HepG2 (cell line): Measurements from ENCODE around the gene RBBP8NL. TPM values are rescaled to one million over a fixed set of nuclear protein-coding genes. Genes with fewer than 3 reads are reported as not detected.
A peak's percentile ranks its signal among the peaks of the same experiment; 100 is the strongest.

Experiments
- BHLHE40 ChIP-seq: IDR thresholded peaks from 2 replicates; pipeline ENCODE4 v1.6.1; 2011; ENCODE audit warnings: low read length, improper control_type of control experiment
- DPF2 ChIP-seq: sonication (generic); formaldehyde crosslinking; IDR thresholded peaks from 2 replicates; pipeline ENCODE4 v1.4.0; 2020; ENCODE audit warnings: mild to moderate bottlenecking, low read depth, missing genetic modification reagents, borderline replicate concordance
- EED ChIP-seq: sonication (generic); formaldehyde crosslinking; IDR thresholded peaks from 2 replicates; pipeline ENCODE4 v1.5.0; 2020; ENCODE audit warnings: mild to moderate bottlenecking, missing genetic modification reagents
- FOSL2 ChIP-seq: sonication (generic); formaldehyde crosslinking; IDR thresholded peaks from 2 replicates; pipeline ENCODE4 v1.4.0; 2020; ENCODE audit warnings: missing genetic modification reagents
- NONO ChIP-seq, 2 experiments: fragments of 450-650 bp in 1 of 2; sonication (generic) in 1 of 2; formaldehyde crosslinking in 1 of 2; IDR thresholded peaks in 1 of 2; conservative IDR thresholded peaks in 1 of 2; 2 replicates each; pipeline versions ENCODE4 v1.6.1 to v1.8.0; 2017 to 2022; ENCODE audit warnings: mild to moderate bottlenecking in 1 of 2, missing genetic modification reagents in 1 of 2, moderate library complexity in 1 of 2
- PHF20 ChIP-seq: sonication (generic); formaldehyde crosslinking; IDR thresholded peaks from 2 replicates; pipeline ENCODE4 v1.5.0; 2020; ENCODE audit warnings: mild to moderate bottlenecking, missing genetic modification reagents
- RERE ChIP-seq: IDR thresholded peaks from 2 replicates; pipeline ENCODE4 v1.6.1; 2016; ENCODE audit warnings: low read depth, missing genetic modification reagents, missing compliant biosample characterization
- RNF2 ChIP-seq: fragments of 450-650 bp; conservative IDR thresholded peaks from 2 replicates; pipeline ENCODE4 v1.6.1; 2016; ENCODE audit warnings: low read depth
- SALL1 ChIP-seq: sonication (generic); formaldehyde crosslinking; IDR thresholded peaks from 2 replicates; pipeline ENCODE4 v1.8.0; 2022; ENCODE audit warnings: mild to moderate bottlenecking, missing genetic modification reagents
- SMARCE1 ChIP-seq: fragments of 450-650 bp; IDR thresholded peaks from 2 replicates; pipeline ENCODE4 v1.6.1; 2017; ENCODE audit warnings: borderline replicate concordance
- TAF15 ChIP-seq: fragments of 200-400 bp; formaldehyde crosslinking; IDR thresholded peaks from one replicate; pipeline ENCODE4 v1.6.1; 2018; ENCODE audit warnings: mild to moderate bottlenecking, low read depth, low read length; ENCODE audit not compliant: poor library complexity, severe bottlenecking
- TGIF2 ChIP-seq: IDR thresholded peaks from 2 replicates; pipeline ENCODE4 v1.6.1; 2016; ENCODE audit warnings: control low read depth, missing compliant biosample characterization
- ZBTB21 ChIP-seq: sonication (generic); formaldehyde crosslinking; IDR thresholded peaks from 2 replicates; pipeline ENCODE4 v1.4.0; 2020; ENCODE audit warnings: missing genetic modification reagents
- ZMYM3 ChIP-seq: sonication (generic); formaldehyde crosslinking; IDR thresholded peaks from 2 replicates; pipeline ENCODE4 v1.5.1; 2020; ENCODE audit warnings: mild to moderate bottlenecking, missing genetic modification reagents
- ZMYM4 ChIP-seq: sonication (generic); formaldehyde crosslinking; IDR thresholded peaks from 2 replicates; pipeline ENCODE4 v1.8.1; 2023; ENCODE audit warnings: mild to moderate bottlenecking, missing genetic modification reagents
- ZNF619 ChIP-seq: sonication (generic); formaldehyde crosslinking; IDR thresholded peaks from 2 replicates; pipeline ENCODE4 v1.4.0; 2020; ENCODE audit warnings: mild to moderate bottlenecking, missing genetic modification reagents
- ZNF713 ChIP-seq: sonication (generic); formaldehyde crosslinking; IDR thresholded peaks from 2 replicates; pipeline ENCODE4 v1.4.0; 2020; ENCODE audit warnings: mild to moderate bottlenecking, missing genetic modification reagents
- ZNF761 ChIP-seq: sonication (generic); formaldehyde crosslinking; conservative IDR thresholded peaks from 2 replicates; pipeline ENCODE4 v1.4.0; 2020; ENCODE audit warnings: mild to moderate bottlenecking, missing genetic modification reagents
- ZNF775 ChIP-seq: sonication (generic); formaldehyde crosslinking; IDR thresholded peaks from 2 replicates; pipeline ENCODE4 v1.4.0; 2020; ENCODE audit warnings: missing genetic modification reagents, mild to moderate bottlenecking, moderate library complexity, borderline replicate concordance
- ZSCAN9 ChIP-seq: IDR thresholded peaks from 2 replicates; pipeline ENCODE4 v1.6.1; 2016; ENCODE audit warnings: borderline replicate concordance
- ZXDC ChIP-seq: sonication (generic); formaldehyde crosslinking; IDR thresholded peaks from 2 replicates; pipeline ENCODE4 v1.5.0; 2020; ENCODE audit warnings: mild to moderate bottlenecking, missing genetic modification reagents
- polyA plus RNA-seq, 8 experiments: library from polyadenylated mRNA; depleted of rRNA in 3 of 8; stranded (reverse) in 7 of 8; unstranded in 1 of 8; fragments of >200 nt; fragmentation: Illumina TruSeq in 4 of 8; extraction: Trizol in 4 of 8; gene quantifications; 2 replicates each; pipeline versions ENCODE4 v1.2.1 to v1.2.3, GENCODE V29; 2011 to 2016; ENCODE audit warnings: low read depth in 4 of 8, missing spikeins in 1 of 8, mixed read lengths in 1 of 8; ENCODE audit not compliant: insufficient read depth in 1 of 8
- total RNA-seq, 5 experiments: library from RNA; depleted of rRNA; stranded (reverse); fragments of >200 nt; fragmentation: Illumina TruSeq; extraction: Trizol; gene quantifications; 2 replicates each; pipeline ENCODE4 v1.2.3, GENCODE V29; 2016; ENCODE audit warnings: low read depth in 1 of 5

RBBP8NL gene
- total and polyA plus RNA-seq, 2 of the 13 experiments (the other 11 are each of a cell fraction or from before 2014, with no cell fraction given) = 0.69 to 0.86 TPM

- 0 out of 2 replicates have a peak, but pooled peaks have one; percentile 66 for TF ChIP-seq ZXDC (CRISPR knock-in tag)
- peak; percentile 61; the same call in 1 of the 2 replicates for TF ChIP-seq SALL1
- TF ChIP-seq RNF2 = no peak
- no peak for TF ChIP-seq ZMYM3
- peak; percentile 89 for TF ChIP-seq ZBTB21 (CRISPR knock-in tag)
- TF ChIP-seq FOSL2 = peak; percentile 67
- TF ChIP-seq RERE (CRISPR knock-in tag) = peak; percentile 14; the same call in 1 of the 2 replicates
- TF ChIP-seq NONO (IDR thresholded peaks at IDR 0.05) = no peak
- peak; percentile 94 for TF ChIP-seq NONO (CRISPR knock-in tag; conservative IDR thresholded peaks at IDR 0.05)
- peak; percentile 84; the same call in 1 of the 2 replicates for TF ChIP-seq ZNF775 (CRISPR knock-in tag)
- TF ChIP-seq EED (CRISPR knock-in tag) = peak; percentile 42; the same call in 1 of the 2 replicates
- TF ChIP-seq ZSCAN9 = peak; percentile 78; the same call in 1 of the 2 replicates
- no peak for TF ChIP-seq ZMYM4
- TF ChIP-seq ZNF713 (CRISPR knock-in tag) = 0 out of 2 replicates have a peak, but pooled peaks have one; percentile 63
- peak; percentile 98 for TF ChIP-seq PHF20 (CRISPR knock-in tag)
- 0 out of 2 replicates have a peak, but pooled peaks have one; percentile 34 for TF ChIP-seq DPF2 (CRISPR knock-in tag)
- peak; percentile 93 for TF ChIP-seq TAF15
- TF ChIP-seq TGIF2 = no peak
- peak; percentile 97 for TF ChIP-seq ZNF761 (CRISPR knock-in tag)
- peak; percentile 43; the same call in 1 of the 2 replicates for TF ChIP-seq ZNF619 (CRISPR knock-in tag)
- no peak for TF ChIP-seq SMARCE1
- TF ChIP-seq BHLHE40 = no peak
Measured at GRCh38 chr20:62386383-62387218, 40.7 kb downstream of the RBBP8NL start, which contains the start of gene RPS21 (continued).
